Mammary epithelial cell (primary cell): ENCODE measurements around the gene PSD4.

Source experiments
- EZH2 ChIP-seq: IDR thresholded peaks from 2 replicates; pipeline ENCODE4 v1.6.1; 2012; ENCODE audit warnings: low read length, inconsistent platforms, borderline replicate concordance
- TF ChIP-seq, protein P1 (sequence below), 2 donors: IDR thresholded peaks in 1 of 2; conservative IDR thresholded peaks in 1 of 2; 2 replicates each; pipeline ENCODE4 v1.5.1; 2011 to 2012; ENCODE audit warnings: inconsistent platforms in 2 of 2, low read length in 2 of 2, mild to moderate bottlenecking in 2 of 2, control low read depth in 1 of 2, low read depth in 1 of 2; ENCODE audit not compliant: insufficient read depth in 1 of 2; ENCODE audit errors: extremely low read depth in 1 of 2

DNA sequence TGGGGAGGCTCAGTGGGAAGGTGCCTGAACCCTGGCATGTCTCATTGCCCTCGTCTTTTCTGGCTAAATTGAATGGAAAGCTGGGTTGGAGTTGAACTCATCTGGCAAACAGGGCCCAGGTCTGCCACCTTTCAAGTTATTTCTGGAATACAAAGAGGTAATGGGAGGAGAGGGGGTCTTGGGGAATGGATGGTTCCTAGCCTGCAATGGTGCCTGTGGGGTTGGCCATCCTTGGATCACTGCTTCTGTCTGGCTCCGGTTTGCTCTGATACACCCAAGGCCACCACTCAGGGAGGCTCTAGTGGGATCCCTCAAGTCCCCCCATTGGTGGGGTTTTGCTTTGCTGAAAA is 45.3 kb downstream of the PSD4 start:
- TF ChIP-seq, protein P1, sequence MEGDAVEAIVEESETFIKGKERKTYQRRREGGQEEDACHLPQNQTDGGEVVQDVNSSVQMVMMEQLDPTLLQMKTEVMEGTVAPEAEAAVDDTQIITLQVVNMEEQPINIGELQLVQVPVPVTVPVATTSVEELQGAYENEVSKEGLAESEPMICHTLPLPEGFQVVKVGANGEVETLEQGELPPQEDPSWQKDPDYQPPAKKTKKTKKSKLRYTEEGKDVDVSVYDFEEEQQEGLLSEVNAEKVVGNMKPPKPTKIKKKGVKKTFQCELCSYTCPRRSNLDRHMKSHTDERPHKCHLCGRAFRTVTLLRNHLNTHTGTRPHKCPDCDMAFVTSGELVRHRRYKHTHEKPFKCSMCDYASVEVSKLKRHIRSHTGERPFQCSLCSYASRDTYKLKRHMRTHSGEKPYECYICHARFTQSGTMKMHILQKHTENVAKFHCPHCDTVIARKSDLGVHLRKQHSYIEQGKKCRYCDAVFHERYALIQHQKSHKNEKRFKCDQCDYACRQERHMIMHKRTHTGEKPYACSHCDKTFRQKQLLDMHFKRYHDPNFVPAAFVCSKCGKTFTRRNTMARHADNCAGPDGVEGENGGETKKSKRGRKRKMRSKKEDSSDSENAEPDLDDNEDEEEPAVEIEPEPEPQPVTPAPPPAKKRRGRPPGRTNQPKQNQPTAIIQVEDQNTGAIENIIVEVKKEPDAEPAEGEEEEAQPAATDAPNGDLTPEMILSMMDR (conservative IDR thresholded peaks at IDR 0.05 in 1 of 2, IDR thresholded peaks at IDR 0.05 in 1 of 2; ENCODE audit: extremely low read depth in 1 of 2, insufficient read depth in 1 of 2, low read depth in 1 of 2, low read length in 2 of 2) = no peak
- no peak for TF ChIP-seq EZH2
